Urothelium cell line (cell line): ENCODE data around the gene JMJD4.
A peak's percentile ranks its signal among the peaks of the same experiment; 100 is the strongest.
"Not testable (repeated sequence)": the region's sequence is repeated elsewhere in the genome, so short reads cannot be mapped to it uniquely, and the experiment has no call there.

Experiments
- DNase-seq: peaks from one replicate; pipeline ENCODE4 v3.0.0; 2011; ENCODE audit warnings: low spot score, mixed read lengths
- FAIRE-seq: peaks from 2 replicates; lab custom pipeline; 2011; peaks lifted over from hg19 to GRCh38; lab: Jason Lieb, UNC

Gene JMJD4

DNA sequence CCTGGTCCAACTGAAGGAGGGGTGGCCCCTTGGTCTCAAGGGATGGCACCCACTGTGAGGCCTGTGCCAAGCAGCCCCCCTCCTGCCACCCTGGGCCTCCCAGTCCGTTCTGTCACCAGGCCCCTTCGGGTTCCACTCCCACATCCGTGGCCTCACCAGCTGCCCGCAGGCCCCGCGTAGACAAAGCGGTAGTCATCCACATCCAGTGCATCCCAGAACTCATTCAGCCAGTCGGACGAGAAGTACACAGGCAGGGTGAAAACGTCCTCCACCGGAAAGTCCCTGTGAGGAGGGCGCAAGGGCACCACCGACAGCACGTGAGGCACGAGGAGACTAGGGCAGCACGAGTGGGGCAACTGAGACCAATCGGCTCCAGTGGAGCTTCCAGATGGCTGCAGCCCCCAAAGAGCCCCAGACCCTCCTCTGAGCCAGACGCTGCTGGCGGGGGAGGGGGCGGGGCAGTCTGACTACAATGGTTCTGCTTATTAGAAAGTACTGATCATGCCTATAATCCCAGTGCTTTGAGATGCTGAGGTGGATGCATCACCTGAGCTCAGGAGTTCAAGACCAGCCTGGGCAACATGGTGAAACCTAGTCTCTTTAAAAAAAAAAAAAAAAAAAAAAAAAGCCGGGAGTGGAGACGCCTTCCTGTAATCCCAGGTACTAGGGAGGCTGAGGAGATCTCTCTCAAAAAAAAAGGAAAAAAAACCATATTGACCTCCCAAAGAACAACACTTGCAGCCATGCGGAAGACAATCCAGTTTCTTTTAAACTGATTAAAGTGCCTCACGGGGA, 1.2 kb downstream of the JMJD4 start:
- no peak for FAIRE-seq
- no peak for DNase-seq

DNA sequence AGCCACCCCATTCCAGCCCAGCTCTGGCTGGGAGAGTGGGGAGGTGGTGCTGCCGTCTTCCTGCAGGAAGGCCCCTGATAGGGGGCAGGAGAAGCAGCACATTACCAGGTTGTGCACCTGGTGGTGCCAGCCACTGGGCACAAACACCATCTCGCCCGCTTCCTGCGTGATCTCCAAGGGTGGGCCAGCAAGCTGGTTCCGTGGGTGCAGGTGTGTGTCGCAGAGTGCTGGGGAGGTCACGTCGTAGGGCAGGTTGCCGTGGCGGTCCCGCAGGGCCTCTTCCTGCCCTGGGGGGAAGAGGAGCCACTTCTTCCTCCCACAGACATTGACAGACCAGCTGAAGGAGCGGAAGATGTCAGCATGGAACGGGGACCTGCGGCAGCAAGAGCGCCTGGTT, 1.8 kb downstream of the JMJD4 start:
- no peak for FAIRE-seq
- no peak for DNase-seq

DNA sequence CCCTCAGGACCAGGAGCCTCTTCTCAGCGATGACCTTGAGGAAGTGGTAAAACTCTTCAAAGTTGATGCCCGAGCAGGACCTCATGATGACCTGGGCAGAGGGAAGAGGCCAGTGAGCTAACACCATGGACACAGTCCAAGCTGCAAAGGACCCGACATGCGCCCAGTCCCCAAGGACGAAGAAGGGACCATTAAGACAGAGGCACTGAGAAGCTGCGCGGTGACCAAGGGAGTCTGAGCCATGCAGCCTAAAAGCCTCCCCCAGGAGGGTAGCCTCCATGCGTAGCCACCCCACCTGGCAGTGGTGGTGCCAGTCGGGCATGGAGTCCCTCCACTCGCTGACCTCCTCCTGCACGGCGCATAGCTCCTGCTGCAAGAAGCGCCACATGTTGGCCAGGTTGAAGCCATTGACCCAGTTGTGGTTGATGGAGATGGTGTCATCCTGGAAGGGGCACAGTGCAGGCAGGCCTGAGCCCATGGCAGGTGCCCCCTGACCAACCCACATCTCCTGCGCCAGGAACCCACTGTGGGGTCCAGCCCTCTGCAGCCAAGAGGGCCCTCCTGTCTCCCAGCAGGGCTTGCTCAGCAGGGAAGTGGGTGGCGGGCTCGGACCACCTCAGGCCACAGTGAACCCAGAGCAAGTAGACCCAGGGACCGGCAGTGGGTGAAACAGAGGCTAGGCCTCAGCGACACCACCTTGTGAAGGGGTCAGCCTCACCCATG, 2.4 kb downstream of the JMJD4 start:
- FAIRE-seq (no peak), DNase-seq (no peak)

DNA sequence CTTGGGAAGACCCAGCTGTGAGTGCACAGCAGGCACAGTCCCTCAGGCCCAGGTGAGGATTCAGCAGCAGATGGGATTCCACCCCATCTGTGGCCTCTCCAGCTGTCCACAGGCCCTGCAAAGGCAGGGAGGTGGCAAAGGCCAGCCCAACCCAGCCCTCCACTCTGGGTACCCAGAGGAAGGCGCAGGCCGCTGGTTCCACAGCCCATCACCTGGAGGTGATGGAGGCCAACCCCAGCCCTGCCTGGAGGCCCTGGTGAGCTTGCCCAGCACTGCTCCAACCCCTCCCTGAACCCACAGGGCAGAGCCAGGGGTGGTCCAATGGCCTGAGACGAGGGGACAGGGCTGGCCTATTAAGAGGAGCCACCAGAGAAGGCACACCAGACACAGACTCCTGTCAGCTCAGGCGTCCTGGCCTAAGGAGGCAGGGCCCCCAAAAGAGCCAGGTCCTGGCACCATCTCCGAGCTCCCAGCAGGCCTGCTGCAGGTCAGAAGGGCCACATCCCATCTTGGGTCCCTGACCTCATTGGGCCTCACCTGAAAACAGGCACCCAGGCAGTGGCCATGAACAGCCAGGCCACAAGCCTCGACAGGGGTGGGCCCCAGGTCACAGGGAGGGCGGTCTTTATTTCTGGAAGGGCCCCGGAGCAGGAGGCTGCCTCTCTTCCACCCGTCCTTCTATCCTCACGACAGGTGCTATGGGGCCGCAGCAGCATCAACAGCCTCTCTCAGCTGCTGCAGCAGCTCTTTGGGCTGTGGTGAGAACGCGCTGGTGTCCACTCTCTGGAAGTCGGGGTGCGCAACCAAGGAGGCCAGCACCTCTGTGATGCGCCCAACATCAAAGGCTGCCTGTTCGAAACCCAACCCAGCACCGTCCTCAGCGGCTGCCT, 3.2 kb downstream of the JMJD4 start:
- FAIRE-seq (no peak), DNase-seq (no peak)

DNA sequence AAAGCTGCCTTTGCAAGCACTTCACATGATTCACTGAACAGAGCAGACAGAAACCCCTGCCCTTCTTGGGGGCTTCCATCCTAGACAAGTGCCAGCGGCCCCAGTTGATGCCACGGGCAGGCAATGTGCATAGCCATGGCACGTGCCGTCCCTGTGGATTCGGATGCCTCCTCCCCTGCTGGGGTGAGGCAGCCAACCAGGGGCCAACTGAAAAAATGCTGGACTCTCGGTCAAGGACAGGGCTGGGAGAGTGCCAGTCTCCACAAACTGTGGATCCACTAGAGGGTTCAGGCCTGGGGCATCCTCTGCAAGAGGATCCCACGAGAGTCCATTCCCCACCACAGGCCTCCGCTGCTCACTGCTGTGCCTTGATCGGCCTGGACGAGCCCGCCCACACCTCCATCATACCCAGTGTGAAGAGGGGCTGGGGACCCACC, 3.8 kb downstream of the JMJD4 start:
- DNase-seq = no peak
- no peak for FAIRE-seq

DNA sequence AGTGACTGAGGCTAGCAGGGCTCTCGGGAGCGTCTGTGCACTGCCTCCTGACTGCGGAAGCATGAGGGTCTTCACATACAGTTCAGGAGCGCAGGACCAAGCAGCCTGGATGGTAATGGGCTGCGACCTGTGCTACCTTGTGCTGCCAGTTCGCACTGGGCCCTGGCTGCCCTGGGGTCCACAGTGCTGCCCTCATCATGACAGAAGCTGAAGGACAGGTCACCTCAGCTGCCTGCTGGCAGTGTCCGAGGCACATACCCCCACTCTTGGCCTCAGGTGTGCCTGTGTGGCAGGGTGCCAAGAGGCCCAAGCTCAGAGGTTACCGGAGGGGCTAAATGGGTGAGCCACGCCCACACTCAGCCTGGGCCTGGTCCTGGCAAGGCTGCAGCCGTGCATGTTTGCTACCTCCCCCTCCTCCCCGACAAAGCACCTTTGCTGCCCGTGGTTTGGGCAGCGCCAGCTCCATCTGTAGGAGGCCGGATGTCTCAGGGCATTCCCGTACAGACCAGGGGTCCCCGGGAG, 4.4 kb downstream of the JMJD4 start:
- DNase-seq (no peak), FAIRE-seq (no peak)

DNA sequence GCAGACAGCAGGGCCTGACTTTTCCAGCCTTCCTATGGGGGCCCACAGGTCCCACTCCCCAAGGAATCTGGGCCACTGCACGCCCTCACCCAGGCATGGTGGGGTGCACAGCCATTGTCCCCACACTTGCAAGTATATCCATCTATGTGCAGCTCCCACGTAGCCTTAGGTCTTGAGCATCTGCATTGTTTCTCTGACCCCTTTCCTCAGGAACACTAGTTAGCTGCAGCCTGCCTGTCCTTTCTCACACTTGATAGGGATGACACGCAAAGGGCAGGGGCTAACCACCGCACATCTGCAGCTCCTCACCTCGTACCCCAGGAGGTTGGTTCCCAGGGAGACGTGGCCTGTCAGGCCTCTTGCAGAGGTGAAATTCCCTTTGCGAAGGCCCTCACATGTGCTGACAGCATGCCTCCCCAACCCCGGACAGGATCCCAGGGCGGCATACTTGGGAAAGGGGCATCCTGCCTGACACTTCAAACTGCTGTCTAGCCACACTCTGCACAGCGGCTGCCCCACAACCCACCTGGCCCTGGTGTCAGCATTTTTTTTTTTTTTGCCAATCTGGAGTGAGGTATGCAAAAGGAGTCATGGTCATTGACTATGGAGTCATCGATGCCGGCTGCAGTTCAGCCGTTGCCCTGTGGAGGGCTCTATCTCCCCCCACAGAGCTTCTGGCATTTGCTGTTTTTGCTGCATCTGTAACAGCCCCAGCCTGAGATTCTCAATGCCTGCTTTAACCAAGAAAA, 5.0 kb downstream of the JMJD4 start:
- FAIRE-seq = no peak
- DNase-seq = peak; percentile 62

DNA sequence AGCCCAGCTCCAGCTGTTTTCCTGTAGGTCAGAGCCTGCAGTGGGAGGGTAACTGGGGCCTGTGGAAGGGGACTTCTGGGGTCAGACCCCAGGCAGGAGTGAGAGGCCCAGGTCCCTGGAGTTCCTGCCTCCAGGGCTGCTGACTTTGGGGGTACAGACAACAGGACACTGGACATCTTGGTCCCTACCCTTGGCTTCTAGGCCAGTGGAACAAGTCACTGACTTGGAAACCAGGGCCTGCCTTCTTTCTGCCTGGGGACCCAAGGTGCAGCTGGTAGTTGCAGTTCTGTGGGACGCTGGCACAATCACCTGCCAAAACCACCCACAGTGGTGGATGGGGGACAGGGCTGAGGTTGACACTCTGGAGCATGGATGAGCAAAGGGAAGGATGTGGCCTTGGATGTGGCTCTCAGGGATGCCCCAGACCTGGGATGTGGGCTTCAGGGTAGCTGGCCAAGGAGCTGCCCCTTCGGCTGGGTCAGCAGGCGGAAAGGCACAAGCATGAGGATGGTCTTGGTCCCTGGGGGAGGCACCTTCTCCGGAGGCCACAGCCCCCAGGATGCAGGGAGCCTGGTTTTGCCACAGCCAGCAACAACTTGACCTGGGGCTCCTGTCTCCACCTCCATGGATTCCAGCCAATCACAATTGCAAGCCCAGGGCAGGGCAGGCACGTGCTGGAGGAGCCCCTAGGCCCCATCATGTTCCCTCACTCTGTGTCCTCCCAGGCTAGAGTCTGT, 5.8 kb downstream of the JMJD4 start:
- DNase-seq = no peak

DNA sequence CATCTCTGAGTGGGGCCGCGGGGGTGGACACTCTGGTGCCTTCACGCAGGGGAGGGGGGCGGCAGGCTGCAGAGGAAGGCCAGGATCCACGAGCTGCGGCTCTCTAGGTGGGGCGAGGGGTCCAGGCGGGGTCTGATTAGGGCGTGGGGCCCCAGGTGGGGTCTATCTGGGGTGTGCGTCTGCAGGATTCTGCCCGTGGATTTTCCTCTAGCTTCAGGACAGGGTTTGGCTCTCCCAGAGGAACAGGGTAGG, 6.3 kb downstream of the JMJD4 start:
- DNase-seq (no peak), FAIRE-seq (no peak)

More for the DNA sequence above, 5.8 kb downstream of the JMJD4 start:
- no peak for FAIRE-seq

DNA sequence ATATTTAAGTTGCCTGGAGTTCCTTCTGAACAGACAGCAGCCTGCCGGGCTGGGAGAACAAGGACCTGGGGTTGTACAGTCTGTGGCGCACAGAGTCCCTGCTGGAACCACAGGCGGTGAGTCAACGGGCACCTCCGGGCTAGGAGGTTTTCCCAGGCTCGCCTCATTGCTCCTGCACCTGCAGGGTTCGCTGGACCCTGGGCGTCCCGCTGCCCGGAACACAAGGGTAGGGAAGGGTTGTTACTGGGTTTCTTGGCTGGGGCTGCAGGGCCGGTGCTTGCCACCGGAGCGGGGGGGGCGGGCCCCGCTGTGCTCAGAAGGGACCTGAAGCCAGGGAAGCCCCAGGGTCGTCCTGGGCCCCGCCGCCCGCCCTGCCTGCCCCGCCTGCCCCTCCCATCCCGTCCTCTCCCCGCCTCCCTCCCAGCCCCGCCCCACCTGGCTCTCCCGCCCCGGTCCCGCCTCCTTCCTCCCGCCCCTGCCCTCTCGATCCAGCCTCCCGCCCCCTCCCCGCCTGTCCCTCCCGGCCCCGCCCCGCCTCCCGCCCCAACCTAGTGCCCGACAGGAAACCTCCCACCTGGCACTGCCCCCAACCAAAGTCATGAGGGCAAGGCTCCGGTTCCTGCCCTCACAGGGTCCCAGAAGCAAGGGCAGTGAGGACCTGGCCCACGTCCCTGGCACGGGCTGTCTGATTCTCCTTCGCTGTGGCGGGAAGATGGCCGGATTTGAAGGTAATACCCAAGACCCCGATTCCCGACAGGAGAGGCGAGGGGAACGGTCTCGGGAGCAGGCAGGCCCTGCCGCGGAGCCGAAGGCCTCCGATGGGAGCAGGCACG, 6.8 kb downstream of the JMJD4 start:
- DNase-seq (peak; percentile 94), FAIRE-seq (peak; percentile 35)

DNA sequence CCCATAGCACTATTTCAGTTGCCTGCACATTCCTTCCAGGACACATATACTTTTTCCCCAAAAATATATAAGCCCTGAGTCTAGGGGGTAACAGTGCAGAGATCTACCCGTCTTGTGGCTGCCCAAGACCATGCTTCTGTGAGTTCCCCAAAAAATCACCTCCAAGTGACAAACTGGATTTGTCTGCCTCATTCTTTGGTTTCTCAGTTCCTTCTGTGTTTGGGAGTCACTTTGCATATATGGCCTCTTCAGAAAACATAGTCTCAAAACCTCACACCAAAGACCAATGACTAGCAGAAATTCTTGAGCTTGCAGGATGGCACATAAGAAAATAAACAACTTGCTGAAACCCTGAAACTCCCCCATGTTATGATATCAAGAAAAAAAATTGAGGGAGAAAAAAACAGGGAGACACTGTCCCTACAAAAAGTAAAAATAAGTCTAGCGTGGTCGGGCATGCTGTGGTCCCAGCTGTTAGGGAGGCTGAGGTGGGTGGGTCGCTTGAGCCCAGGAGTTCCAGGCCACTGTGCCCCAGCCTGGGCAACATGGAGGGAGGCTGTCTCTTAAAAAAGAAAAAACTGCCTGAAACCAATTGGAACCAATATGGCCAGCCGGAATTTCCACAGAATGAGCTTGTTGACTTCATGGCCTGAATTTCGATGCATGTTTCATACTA, 8.0 kb downstream of the JMJD4 start:
- DNase-seq (no peak), FAIRE-seq (no peak)

DNA sequence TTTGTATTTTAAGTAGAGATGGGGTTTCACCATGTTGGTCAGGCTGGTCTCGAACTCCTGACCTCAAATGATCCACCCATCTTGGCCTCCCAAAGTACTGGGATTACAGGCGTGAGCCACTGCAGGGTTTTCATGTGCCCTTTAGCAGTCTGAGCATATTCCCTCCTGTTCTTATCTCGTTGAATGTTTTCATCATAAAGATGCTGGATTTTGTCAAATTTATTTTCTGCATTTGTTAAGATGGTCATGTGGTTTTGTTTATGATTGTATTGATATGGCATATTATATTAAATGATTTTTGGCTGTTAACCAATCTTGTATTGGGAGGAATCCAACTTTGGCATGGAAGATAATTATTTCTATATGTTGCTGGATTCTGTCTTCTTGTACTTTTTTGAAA, 8.8 kb downstream of the JMJD4 start:
- FAIRE-seq = no peak
- no peak for DNase-seq

DNA sequence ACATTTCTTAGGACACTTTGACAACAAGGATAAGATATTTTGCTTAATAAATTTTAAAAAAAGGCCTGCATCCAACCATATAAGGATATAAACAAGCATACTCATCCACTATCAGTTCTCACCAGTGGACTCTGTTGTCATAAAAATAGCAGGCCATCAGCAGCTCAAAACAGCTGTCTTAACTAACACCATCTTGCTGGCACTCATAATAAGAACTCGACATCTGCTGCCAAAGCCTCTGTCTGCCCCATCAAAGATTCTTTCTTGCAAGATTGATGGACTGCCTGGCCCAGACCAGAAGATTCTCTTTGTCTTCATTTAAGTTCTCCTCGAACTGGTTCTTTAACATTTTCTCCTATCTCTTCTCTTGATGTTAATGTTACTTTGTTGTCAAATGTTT, 10.1 kb downstream of the JMJD4 start:
- FAIRE-seq (no peak), DNase-seq (no peak)

DNA sequence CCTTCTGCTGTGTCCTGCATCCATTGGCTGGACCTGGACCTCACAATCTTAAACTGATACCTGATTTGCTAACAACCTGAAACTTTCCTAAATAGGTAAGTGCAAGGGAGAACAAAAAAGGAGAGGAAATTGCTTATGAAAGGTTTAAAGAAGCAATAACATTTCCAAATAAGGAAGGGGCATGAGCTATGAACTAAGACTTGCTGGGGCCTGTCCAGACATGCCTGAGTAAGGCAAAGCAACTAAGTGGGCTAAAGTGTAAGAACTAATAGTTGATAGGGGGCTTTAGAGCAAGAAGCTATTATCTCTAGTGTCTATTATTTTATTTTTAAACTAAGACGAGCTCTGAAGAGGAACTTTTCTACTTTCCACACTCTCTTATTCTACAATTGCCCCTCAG, 11.6 kb downstream of the JMJD4 start:
- no peak for DNase-seq
- FAIRE-seq = no peak

DNA sequence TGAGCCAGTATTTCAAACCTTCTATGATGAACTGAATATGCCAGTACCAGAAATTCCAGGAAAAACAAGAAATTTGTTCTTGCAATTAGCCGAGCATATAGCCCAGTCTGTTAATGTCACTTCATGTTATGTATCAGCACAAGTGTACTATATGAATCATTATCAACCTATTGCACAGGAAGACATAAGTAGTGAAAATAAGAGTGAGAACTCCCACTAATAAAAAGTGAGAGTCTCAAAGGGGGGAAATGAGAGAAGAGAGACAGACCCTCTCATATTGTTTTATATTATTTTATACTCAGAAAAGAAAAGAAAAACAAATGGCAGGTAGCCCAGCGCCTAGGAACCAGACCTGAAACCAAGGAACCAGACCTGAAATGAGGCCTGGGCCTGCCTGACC, 16.2 kb downstream of the JMJD4 start:
- FAIRE-seq = no peak

DNA sequence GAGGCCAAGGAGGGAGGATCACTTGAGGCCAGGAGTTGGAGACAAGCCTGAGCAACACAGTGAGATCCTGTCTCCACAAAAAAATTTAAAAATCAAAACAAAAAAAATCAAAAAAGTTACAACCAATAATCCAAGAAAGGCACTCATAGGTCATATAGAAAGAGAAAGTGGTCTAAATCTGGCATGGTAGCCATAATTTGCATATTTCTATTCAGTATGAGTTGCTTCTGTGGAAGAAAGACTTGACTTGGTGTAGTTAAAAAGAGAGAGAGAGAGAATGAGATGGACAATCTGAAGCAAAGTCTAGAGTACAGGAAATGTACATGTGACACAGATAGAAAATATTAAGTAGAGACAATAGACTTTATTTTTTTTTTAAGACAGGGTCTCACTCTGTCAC, 22.5 kb downstream of the JMJD4 start:
- no peak for DNase-seq

More for the DNA sequence above, 16.2 kb downstream of the JMJD4 start:
- no peak for DNase-seq

DNA sequence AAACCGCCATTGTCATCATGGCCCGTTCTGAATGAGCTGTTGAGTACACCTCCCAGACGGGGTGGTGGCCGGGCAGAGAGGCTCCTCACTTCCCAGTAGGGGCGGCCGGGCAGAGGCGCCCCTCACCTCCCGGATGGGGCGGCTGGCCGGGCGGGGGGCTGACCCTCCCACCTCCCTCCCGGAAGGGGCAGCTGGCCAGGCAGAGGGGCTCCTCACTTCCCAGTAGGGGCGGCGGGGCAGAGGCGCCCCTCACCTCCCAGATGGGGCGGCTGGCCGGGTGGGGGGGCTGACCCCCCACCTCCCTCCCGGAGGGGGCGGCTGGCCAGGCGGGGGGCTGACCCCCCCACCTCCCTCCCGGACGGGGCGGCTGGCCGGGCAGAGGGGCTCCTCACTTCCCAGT, 24.6 kb downstream of the JMJD4 start:
- FAIRE-seq, DNase-seq: not testable (repeated sequence)

More for the DNA sequence above, 22.5 kb downstream of the JMJD4 start:
- no peak for FAIRE-seq

DNA sequence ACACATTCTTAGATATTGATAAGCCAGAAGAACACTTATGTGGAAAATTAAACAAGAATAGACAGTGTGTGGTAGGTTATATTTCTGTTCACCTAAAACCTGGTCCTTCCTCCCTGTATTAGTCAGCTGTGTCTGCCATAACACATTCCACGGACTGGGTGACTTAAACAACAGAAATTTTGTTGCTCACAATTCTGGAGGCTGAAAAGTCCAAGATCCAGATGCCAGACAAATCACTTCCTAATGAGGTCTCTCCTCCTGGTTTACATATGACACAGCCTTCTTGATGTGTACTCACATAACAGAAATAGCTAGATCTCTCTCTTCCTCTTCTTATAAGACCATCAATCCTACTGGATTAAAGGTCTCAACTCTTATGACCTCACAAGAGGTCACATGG, 25.7 kb downstream of the JMJD4 start:
- no peak for DNase-seq
- no peak for FAIRE-seq

DNA sequence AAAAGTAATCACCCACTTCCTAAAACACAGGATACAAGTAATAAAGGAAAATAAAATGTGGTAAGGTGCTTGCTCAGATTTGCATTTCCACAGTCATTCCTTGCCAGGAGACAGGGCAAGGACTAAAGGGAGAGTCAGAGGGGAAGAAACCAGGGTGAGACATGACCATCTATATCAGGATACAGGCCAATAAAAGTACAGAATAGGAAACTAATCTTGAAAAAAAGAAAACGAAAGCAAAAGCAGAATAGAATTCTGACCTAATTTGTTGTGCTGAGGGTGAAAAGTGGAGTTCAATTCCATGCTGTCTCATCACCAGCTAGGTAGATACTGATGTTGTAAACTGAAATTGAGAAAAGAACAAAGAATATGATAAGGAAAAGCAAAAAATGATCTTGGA, 27.3 kb downstream of the JMJD4 start:
- DNase-seq (no peak), FAIRE-seq (no peak)
